Body of pancreas (tissue), 4 donors: ENCODE results near the gene C1QL2. TPM values are rescaled to one million over a fixed set of nuclear protein-coding genes. Genes with fewer than 3 reads are reported as not detected.

Experiments
- ATAC-seq: fragments of 150-250 bp; one replicate; pipeline ENCODE4 v1.9.1; 2016
- DNase-seq, 4 donors: peaks; one replicate each; pipeline ENCODE4 v3.0.0-alpha.2; 2019
- H3K27ac ChIP-seq, 4 donors: fragments of 200-600 bp; sonication (generic); 1 replicate in 3 of 4; 2 replicates in 1 of 4; pipeline versions ENCODE4 v1.5.1 to v1.6.1; 2016 to 2019; ENCODE audit warnings: mild to moderate bottlenecking in 1 of 4, mixed read lengths in 1 of 4, moderate library complexity in 1 of 4
- H3K27me3 ChIP-seq, 2 donors: fragments of 200-600 bp; sonication (generic); one replicate each; pipeline ENCODE4 v1.6.0; 2016; ENCODE audit warnings: mild to moderate bottlenecking in 1 of 2
- H3K36me3 ChIP-seq, 2 donors: fragments of 200-600 bp; sonication (generic); replicated peaks in 1 of 2; 2 replicates each; pipeline ENCODE4 v1.5.1; 2016; ENCODE audit warnings: low read depth in 2 of 2; ENCODE audit not compliant: insufficient read depth in 1 of 2
- H3K4me1 ChIP-seq: fragments of 200-600 bp; sonication (generic); one replicate; pipeline ENCODE4 v1.6.0; 2016
- H3K4me3 ChIP-seq, 2 donors: fragments of 200-600 bp; sonication (generic); 1 replicate in 1 of 2; 2 replicates in 1 of 2; pipeline ENCODE4 v1.5.1; 2016 to 2019
- H3K9me3 ChIP-seq, 3 donors: fragments of 200-600 bp; sonication (generic); 1 replicate in 2 of 3; 2 replicates in 1 of 3; pipeline ENCODE4 v1.5.1; 2016
- CTCF ChIP-seq, 7 experiments: fragments of 450-650 bp in 4 of 7; fragments of 200-600 bp in 3 of 7; sonication (generic) in 3 of 7; IDR thresholded peaks; one replicate each; pipeline ENCODE4 v1.5.1; 2016 to 2019; ENCODE audit warnings: antibody characterized with exemption in 7 of 7
- POLR2A ChIP-seq, 3 donors: fragments of 450-650 bp; IDR thresholded peaks; one replicate each; pipeline ENCODE4 v1.6.1; 2016; ENCODE audit warnings: antibody characterized with exemption in 3 of 3, mild to moderate bottlenecking in 2 of 3
- WGBS, 2 donors: methylation state at CpG; one replicate each; pipeline ENCODE4 v1.1.5; 2017; 5-methylcytosine and 5-hydroxymethylcytosine counted together
- intact Hi-C: fragments of 100-400 bp; cut with DNase I; formaldehyde crosslinking; loops from one replicate; pipeline ENCODE4 v1.15.1; 2023
- total RNA-seq, 2 donors: library from RNA; depleted of rRNA; stranded (reverse); fragments of >200 nt; gene quantifications; one replicate each; pipeline ENCODE4 v1.1.0, GENCODE V29; 2016

Gene C1QL2
- total RNA-seq, 2 donors from 2014 or later = 1.0 TPM; not detected in 1

GRCh38 chr2:119119076-119119785 is 39.3 kb downstream of the C1QL2 start:
- Histone ChIP-seq H3K27me3 (no peaks in the 10 kb centered on the region), H3K4me1 (peaks cover 6% of the 10 kb centered on the region), H3K9me3 (no peaks in the 10 kb centered on the region), H3K4me3 (no peak overlapping the region), H3K36me3 (no peaks in the 10 kb centered on the region), H3K27ac (no peak overlapping the region)
- ATAC-seq (no peak), DNase-seq (no peak)
- TF ChIP-seq POLR2A (IDR thresholded peaks at IDR 0.05) = no peak
- TF ChIP-seq CTCF (IDR thresholded peaks at IDR 0.05) = no peak
- WGBS, 2 donors = 38 to 42% methylated on average over 8 of the region's 8 CpGs
- intact Hi-C loops = no loop called here

- H3K9me3 ChIP-seq = no peaks in the 10 kb centered on the region
- no peak overlapping the region for H3K4me3 ChIP-seq
- no peak overlapping the region for H3K27ac ChIP-seq
- DNase-seq (no peak), ATAC-seq (no peak)
- TF ChIP-seq POLR2A (IDR thresholded peaks at IDR 0.05) (no peak), CTCF (IDR thresholded peaks at IDR 0.05) (no peak)
- 74 to 76% methylated on average over 8 to 9 of the region's 9 CpGs for WGBS, 2 donors
- peaks cover 6% of the 10 kb centered on the region for H3K4me1 ChIP-seq
- H3K27me3 ChIP-seq = no peaks in the 10 kb centered on the region
- no peaks in the 10 kb centered on the region for H3K36me3 ChIP-seq
- intact Hi-C loops = no loop called here
Observed at GRCh38 chr2:119117891-119118882, 40.4 kb downstream of the C1QL2 start.

GRCh38 chr2:119117408-119117807 is 41.1 kb downstream of the C1QL2 start:
- intact Hi-C loops = no loop called here
- 79 to 82% methylated on average over 4 to 7 of the region's 7 CpGs for WGBS, 2 donors

More at GRCh38 chr2:119117408-119117807, 41.1 kb downstream of the C1QL2 start:
- ATAC-seq = no peak
- Histone ChIP-seq H3K27me3 (no peaks in the 10 kb centered on the region), H3K4me3 (no peak overlapping the region), H3K9me3 (no peaks in the 10 kb centered on the region), H3K27ac (no peak overlapping the region), H3K4me1 (peaks cover 6% of the 10 kb centered on the region), H3K36me3 (no peaks in the 10 kb centered on the region)
- no peak for DNase-seq
- TF ChIP-seq POLR2A (IDR thresholded peaks at IDR 0.05) (no peak), CTCF (IDR thresholded peaks at IDR 0.05) (no peak)
